NCI-H2227 treated with DMSO at 0.1 percent for 48 hours (cell line): ENCODE results near the gene BNIP5.

Experiments used
- DNase-seq: peaks from one replicate; lab custom pipeline; 2025; lab: John Stamatoyannopoulos, UW

Gene BNIP5

DNA sequence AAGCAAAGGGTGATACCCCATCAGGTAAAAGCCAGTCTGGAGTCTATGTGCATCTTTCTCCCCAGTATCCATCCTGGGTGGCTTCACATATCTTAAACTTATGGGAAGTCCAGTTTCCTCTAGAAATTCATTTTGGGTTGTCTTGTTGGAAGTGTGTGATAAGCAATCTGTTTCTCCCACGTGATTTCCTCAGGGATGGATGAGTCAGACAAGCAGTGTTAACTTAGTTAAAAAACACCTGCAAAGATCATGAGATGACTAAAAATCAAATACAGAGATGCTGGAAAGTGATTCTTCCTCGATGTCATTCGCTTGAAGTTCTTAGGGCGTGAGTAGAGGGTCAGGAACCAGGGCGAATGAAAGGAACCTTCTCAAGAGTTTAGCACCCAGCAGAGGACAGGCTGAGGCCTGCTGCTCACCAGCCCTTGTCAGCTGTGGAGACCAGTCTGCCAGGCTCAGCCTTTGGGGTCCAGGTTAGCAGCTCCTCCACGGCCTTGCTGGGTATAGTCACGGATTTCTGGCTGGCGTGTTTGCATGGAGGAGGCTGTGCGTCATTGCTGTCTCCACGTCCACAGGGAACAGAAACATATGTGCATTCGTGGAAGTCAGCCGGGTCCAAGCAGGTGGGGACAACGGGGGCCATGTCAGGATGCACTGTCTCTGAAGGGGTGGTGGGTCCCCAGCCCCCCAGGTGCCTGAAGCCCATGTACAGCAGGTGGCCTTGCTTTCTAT, 69.6 kb downstream of the BNIP5 start:
- DNase-seq = no peak
